Myocyte (in vitro differentiated cells): ENCODE data around the gene RLN2. TPM values are rescaled to one million over a fixed set of nuclear protein-coding genes. Genes with fewer than 3 reads are reported as not detected.
"Not testable (repeated sequence)": the region's sequence is repeated elsewhere in the genome, so short reads cannot be mapped to it uniquely, and the experiment has no call there.

Experiments
- DNase-seq: peaks from one replicate; pipeline ENCODE4 v3.0.0-alpha.2; 2012; ENCODE audit warnings: low read depth
- polyA plus RNA-seq: library from polyadenylated mRNA; unstranded; fragments of >200 nt; gene quantifications from one replicate; pipeline ENCODE4 v1.2.1, GENCODE V29; 2012; ENCODE audit warnings: missing spikeins
- total RNA-seq: library from RNA; depleted of rRNA; stranded (reverse); fragments of >200 nt; gene quantifications from 2 replicates; pipeline ENCODE4 v1.2.3, GENCODE V29; 2014

RLN2 gene, protein sequence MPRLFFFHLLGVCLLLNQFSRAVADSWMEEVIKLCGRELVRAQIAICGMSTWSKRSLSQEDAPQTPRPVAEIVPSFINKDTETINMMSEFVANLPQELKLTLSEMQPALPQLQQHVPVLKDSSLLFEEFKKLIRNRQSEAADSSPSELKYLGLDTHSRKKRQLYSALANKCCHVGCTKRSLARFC
- 1.1 TPM in 1 of 2 replicates, not detected in the other for total RNA-seq
- polyA plus RNA-seq: not detected

DNA sequence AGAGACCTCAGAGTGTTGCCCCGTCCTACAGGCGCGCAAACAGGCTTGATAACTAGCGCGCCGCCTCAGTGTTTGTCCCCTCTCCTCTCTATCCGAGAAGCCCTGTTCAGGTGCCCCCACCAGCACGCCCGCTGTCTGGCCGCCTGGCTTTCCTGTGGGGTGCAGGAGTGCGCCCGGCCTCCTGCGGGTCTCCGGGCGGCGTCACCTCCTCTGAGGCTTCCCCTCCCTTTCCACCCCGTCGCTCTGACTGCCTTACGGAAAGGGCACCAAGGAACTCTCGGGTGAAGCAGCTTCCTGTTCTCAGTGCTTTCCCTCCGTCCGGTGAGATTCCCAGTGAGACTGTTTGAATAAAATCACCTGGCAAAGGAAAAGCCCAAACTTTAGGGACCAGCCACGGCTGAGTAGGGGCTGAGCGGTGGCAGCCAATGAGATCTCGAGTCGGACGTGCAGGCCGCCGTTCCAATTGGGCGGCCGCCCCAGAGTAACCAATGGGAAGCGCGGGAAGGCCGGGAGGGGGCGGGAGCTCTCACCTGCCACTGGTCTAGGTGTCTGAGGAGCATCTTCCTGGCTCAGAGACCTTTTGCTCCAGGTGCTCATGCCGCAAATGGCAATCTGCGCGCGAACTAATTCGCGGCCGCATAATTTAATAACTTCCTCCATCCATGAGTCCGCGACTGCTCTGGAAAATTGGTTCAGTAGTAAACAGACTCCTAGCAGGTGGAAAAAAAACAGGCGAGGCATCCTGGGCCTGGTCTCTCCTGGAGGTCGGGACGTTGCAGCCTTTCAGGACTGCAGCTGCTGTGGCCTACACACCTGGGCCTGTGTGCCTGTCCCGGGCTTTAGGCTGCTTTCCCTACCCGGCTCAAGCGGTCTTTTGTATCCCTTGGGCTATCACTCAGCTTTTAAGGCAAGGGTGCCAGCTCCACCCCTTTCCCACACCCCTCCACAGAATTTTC is at the start of gene RLN2:
RLN2 (minus strand) TSS at position 877 of the 956 bp plus-strand sequence; CDS start at position 741, 136 bp downstream.
- DNase-seq: not testable (repeated sequence)

DNA sequence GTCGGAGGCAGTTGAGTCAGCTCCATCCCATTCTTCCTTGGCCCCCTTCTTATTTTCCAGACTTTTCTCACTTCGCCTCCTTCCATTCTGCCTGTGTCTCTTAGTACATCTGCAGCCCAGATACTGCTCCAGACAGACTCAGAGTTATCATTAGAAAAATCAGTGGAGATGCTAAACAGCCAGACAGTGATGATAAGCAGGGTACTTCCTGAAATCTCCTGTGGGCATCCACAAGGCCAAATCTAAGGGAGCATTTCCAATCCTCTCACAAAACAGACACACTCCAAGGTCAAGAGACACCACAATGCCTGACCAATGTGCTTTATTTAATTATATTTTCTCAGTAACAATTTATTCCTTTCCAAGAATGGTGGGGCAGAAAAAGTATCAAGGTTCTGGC is 49.7 kb upstream of the RLN2 start:
- no peak for DNase-seq

DNA sequence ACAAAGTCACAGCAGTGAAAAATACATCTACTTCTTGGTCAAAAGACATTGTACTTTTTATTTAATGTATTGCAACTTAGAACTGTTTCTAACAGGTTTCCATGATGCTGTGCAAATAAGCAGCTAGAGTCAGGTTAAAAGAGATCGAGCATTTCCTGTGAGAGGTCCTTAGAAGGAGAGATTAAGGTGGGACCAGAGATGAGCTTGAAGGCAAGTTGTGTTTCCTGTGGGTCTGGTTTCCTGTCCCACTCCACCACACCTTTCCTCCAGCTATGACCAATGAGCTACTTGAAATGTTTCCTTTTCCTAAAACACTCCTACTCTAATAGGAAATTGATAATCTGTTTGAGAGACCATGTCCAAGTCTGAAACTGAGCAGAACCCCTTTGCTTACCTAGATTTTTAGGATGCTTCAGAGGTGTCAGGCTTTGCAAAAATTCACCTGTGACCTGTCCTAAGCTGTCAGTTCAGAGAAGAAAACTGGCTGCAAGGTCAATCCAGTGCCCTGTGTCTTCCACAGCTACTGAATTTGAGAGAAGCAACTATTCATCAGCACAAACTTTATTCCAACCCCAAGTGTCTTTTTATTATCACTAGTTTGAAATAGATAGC is 48.2 kb upstream of the RLN2 start:
- no peak for DNase-seq

DNA sequence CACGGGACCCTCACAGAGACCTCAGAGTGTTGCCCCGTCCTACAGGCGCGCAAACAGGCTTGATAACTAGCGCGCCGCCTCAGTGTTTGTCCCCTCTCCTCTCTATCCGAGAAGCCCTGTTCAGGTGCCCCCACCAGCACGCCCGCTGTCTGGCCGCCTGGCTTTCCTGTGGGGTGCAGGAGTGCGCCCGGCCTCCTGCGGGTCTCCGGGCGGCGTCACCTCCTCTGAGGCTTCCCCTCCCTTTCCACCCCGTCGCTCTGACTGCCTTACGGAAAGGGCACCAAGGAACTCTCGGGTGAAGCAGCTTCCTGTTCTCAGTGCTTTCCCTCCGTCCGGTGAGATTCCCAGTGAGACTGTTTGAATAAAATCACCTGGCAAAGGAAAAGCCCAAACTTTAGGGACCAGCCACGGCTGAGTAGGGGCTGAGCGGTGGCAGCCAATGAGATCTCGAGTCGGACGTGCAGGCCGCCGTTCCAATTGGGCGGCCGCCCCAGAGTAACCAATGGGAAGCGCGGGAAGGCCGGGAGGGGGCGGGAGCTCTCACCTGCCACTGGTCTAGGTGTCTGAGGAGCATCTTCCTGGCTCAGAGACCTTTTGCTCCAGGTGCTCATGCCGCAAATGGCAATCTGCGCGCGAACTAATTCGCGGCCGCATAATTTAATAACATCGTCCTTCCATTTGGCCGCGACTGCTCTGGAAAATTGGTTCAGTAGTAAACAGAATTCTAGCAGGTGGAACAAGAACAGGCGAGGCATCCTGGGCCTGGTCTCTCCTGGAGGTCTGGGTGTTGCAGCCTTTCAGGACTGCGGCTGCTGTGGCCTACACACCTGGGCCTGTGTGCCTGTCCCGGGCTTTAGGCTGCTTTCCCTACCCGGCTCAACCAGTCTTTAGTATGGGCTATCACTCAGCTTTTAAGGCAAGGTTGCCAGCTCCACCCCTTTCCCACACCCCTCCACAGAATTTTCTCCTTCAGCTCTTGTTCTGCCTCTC is 34.8 kb upstream of the RLN2 start, which contains the start of gene RLN1:
RLN1 (minus strand) TSS at position 885 of the 990 bp plus-strand sequence; CDS start at position 755, 130 bp downstream.
- DNase-seq: not testable (repeated sequence)

DNA sequence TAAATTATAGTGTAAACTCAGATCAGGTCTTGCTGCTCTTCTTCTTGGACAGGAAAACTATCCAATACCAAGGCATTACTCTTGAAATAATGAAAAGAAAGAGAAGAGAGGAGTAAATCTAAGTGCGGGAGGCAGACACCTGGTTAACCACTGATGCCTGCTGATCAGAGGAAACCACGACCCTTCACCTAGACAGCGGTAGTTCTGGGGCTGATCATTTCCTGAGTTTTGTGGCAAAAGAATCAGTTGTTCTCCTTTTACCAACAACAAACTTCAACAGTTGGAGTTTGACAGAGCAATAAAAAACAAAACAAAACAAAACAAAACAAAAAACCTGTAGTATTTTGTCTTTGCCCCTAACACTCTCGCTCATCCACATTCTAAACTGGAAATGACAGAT is 32.2 kb upstream of the RLN2 start:
- no peak for DNase-seq

DNA sequence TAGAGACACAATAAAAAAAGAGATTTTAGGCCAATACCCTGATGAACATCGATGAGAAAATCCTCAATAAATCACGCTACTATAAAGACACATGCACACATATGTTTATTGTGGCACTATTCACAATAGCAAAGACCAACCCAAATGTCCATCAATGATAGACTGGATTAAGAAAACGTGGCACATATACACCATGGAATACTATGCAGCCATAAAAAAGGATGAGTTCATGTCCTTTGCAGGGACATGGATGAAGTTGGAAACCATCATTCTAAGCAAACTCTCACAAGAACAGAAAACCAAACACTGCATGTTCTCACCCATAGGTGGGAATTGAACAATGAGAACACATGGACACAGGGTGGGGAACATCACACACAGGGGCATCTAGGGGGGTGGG is 26.8 kb upstream of the RLN2 start:
- not testable (repeated sequence) for DNase-seq

DNA sequence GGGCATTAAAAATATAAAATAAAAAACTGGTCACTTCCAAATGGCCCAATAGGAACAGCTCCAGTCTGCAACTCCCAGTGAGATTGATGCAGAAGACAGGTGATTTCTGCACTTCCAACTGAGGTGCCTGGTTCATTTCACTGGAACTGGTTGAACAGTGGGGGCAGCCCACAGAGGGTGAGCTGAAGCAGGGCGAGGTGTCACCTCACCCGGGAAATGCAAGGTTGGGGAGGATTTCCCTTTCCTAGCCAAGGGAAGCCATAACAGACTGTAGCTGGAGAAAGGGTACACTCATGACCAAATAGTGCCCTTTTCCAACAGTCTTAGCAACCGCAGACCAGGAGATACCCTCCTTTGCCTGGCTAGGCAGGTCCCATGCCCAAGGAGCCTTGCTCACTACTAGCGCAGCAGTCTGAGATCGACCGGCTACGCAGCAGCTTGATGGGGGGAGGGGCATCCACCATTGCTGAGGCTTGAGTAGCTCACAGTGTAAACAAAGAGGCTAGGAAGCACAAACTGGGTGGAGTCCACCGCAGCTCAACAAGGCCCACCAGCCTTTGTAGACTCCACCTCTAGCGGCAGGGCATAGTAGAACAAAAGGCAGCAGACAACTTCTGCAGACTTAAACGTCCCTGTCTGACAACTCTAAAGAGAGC is 22.5 kb upstream of the RLN2 start:
- DNase-seq: no peak

DNA sequence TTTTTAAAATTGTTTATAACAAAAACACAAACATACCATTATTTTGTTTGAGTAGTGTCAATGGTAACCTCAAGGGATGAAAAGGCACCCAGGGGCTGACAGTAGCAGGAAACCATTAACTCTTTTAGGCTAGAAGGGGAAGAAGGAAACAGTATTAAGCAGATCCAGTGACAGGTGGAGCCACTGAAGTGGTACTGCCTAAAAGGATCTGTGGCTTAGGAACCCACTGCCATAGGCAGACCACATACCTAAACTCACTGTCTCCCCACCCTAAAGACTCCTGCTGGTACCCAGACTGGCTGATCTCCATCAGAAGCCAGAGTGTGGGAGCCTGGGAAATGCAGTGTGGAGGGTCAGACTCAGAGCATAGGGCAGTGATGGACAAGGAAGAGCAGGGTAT is 21.7 kb upstream of the RLN2 start:
- DNase-seq: no peak

DNA sequence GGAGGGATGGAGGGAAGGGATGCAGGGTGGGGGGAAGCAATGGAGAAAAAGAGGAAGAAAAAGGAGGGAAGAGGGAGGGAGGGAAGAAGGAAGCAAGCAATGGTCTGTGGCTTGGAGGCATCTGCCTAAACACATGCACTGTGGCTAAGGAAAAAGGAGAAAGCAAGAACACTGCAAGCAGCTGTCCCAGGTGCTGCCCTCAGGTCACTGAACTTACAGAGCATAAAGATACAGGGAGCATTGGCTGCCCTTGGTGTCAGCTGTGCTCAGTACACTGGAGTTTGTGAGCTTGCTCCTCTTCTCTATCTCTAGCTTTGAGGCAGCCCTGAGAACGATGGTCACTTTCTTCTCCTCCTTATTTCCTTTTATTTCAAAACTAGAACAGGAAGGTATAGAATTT is 17.1 kb upstream of the RLN2 start:
- peak; percentile 61 for DNase-seq

DNA sequence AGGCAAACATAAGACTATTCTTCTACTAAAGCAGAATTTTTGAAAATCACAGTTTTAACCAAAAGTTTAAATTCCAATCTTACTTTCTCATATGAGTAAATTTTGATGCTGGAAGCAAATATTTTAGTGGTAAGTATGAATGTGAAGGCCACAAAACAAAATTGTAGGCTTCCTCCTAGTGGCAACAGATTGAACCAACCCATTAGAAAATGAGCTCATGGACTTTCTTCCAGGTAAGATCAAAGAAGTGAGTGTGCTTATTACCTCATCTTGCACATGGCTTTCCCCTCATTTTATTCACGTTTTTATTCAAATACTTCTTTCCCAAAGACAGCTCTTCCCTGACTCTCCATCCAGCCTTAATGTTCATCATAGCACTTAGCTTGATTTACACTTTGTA is 16.5 kb upstream of the RLN2 start:
- no peak for DNase-seq

DNA sequence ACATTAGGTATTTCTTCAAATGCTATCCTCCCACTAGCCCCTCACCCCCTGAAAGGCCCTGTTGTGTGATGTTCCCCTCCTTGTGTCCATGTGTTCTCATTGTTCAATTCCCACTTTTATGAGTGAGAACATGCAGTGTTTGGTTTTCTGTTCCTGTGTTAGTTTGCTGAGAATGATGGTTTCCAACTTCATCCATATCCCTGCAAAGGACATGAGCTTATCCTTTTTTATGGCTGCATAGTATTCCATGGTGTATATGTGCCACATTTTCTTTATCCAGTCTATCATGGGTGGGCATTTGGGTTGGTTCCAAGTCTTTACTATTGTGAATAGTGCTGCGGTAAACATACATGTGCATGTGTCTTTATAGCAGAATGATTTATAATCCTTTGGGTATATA is 11.9 kb upstream of the RLN2 start:
- DNase-seq: not testable (repeated sequence)

DNA sequence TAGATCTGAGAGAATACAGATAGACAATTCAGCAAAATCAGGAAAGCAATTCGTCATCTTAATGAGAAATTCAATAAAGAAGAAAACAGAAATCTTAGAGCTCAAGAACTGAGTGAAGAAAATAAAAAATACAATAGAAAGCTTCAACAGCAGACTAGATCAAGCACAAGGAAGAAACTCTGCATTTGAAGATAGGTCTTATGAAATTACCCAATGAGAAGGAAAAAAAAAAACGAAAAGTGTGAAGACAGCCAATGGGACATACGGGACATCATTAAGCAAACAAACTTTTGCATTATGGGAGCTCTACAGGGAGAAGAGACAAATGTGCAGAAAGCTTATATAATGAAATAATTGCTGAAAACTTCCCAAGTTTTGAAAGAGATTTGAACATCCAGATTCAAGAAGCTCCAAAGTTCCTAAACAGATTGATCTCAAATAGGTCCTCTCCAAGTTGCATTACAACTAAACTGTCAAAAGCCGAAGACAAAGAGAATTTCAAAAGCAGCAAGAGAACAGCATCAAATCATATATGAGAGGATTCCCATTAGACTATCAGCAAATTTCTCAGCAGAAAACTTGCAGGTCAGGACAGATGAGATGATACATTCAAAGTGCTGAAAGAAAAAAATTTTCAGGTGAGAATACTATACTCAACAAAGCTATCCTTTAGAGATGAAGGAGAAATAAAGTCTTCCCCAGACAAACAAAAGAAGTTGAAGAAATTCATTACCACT is 10.8 kb upstream of the RLN2 start:
- no peak for DNase-seq

DNA sequence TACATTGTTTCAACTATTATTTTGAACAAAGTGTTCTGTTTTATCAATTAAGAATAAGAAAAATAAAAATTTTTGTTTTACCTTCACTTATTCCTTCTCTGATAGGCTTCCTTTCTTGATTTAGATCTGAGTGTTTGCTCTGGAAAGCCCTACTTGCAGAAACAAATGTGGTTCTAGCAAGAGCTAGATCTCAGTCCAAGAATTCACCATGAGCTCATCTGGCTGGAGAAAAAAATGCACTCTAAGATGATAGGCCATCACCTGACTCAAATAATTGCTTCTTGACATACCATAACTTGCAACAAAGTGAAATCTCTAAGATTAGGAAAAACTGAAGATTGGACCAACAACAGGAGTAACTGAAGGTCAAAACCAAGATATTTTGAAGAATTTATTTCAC is 6.3 kb upstream of the RLN2 start:
- DNase-seq: no peak

DNA sequence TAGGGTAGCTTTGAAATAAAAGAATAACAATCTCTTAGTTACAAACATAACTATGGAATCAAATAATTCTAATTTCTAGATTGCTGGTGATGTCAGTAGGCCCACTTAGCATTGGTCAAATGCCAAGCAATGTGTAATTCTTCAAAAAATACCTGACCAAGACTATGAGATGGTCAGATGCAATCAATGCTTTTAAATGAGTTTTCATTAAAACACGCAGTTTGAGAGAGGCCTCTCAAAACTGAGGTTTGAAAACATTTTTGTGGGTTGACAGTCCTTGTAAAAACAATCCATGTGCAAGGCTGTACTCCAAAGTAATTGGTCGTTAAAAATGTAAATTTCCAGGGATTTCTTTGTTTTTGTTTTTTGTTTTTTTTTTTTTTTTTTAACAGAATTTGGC is 1.2 kb upstream of the RLN2 start:
- DNase-seq: no peak

DNA sequence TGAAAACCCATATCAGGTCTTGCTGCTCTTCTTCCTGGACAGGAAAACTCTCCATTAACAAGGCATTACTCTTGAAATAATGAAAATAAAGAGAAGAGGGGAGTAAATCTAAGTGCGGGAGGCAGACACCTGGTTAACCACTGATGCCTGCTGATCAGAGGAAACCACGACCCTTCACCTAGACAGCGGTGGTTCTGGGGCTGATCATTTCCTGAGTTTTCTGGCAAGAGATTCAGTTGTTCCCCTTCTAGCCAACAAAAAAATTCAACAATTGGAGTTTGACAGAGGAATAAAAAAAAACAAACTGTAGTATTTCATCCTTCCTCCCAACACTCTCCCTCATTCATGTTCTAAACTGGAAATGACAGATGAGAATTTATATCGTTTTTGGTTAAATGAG is 3.0 kb downstream of the RLN2 start:
- no peak for DNase-seq

DNA sequence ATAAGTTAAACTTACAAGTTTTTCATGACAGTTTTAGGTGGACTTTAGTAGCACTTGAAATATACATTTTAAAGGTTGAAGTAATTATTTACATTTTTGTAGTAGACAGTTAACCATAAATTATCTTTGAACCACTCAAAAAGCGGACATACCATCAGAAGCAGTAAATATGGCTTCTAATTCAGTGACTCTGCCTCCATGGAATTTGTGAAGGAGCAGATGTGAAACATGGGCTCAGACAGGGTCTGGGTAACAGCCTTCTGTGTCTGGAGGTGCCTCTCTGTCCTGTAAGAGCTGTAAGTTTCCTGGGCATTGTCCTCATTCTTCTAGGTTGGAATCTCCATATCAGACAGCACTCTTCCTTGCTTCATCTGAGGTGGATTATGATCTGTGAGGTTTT is 12.4 kb downstream of the RLN2 start:
- DNase-seq: no peak

DNA sequence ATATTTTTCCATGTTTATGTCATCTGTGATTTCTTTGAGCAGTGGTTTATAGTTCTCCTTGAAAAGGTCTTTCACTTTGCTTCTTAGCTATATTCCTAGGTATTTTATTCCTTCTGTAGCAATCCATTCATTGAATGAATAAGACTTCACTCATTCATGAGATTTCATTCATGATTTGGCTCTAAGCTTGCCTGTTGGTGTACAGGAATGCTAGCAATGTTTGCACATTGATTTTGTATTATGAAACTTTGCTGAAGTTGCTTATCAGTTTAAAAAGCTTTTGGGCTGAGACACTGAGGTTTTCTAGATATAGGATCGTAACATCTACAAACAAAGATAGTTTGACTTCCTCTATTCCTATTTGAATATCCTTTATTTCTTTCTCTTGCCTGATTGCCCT is 15.9 kb downstream of the RLN2 start:
- no peak for DNase-seq

DNA sequence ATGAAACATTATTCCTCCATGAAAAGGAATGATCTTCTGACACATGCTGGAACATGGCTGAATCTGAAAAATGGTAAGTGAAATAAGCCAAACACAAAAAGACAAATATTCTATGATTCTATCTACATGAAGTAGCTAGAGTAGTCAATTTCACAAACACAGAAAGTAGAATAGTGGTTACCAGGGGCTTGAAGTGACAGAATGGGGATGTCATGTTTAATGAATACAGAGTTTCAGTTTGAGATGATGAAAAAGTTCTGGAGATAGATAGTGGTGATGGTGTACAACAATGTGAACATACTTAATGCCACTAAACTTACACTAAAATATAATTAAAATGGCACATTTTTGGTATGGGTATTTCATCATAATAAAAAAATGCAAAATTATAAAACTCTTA is 18.3 kb downstream of the RLN2 start:
- DNase-seq: no peak

DNA sequence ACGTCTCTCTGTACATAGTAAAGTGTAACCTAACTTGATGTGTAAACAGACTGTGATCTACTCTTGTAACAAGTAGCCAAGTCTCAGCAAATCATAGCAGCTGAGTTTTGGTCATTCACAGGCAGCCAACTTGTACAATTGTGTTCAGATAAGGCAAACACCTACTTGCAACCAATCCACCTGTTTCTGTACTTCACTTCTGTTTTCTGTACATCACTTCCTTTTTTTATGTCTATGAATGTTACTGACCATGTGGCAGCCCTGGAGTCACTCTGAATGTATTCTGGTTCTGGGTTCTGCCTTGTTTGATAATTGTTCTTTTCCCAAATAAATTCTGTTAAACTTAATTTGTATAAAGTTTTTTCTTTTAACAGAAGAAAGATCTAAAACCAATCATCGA is 26.0 kb downstream of the RLN2 start:
- peak; percentile 7 for DNase-seq

DNA sequence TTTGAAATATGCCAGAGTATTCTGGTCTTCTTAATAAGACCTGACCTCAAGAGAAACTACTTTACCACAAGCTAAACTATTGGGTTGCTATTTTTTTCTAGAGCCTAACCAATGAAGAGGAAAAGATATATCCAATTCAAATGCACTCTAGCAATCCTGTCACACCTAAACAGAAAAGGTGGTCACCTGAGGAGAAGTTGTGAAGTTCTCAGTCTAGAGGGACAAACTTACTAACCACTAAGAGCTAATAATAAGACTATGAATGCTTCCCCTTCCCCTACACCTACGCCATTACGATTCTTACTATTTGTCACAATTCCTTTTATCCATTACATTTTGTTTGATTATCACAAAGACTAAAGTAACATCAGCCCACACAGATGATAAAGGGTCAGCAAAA is 29.7 kb downstream of the RLN2 start:
- DNase-seq: no peak
